IPS DF 19.7 (cell line): ENCODE measurements around the gene NXNL2.

Experiments used
- DNase-seq: peaks from one replicate; pipeline ENCODE4 v3.0.0-alpha.2; 2013; ENCODE audit warnings: low read depth, low spot score

The NXNL2 gene

GRCh38 chr9:88578121-88579049, 43.4 kb downstream of the NXNL2 start:
- peak; percentile 25 for DNase-seq

GRCh38 chr9:88579050-88579715, 44.2 kb downstream of the NXNL2 start:
- no peak for DNase-seq

GRCh38 chr9:88580961-88581360, 46.0 kb downstream of the NXNL2 start:
- DNase-seq: no peak

GRCh38 chr9:88583901-88584596, 49.1 kb downstream of the NXNL2 start:
- no peak for DNase-seq

GRCh38 chr9:88585426-88585825, 50.4 kb downstream of the NXNL2 start:
- DNase-seq: no peak

GRCh38 chr9:88586452-88586851, 51.5 kb downstream of the NXNL2 start:
- no peak for DNase-seq

- DNase-seq: no peak
Measured at GRCh38 chr9:88587182-88587581, 52.2 kb downstream of the NXNL2 start.

GRCh38 chr9:88587885-88588649, 53.1 kb downstream of the NXNL2 start:
- DNase-seq: no peak

- no peak for DNase-seq
Measured at GRCh38 chr9:88589656-88590055, 54.7 kb downstream of the NXNL2 start.

- no peak for DNase-seq
Measured at GRCh38 chr9:88590558-88591146, 55.7 kb downstream of the NXNL2 start.

GRCh38 chr9:88593537-88594185, 58.7 kb downstream of the NXNL2 start:
- DNase-seq: no peak
